Heart right ventricle (tissue), 16 donors: ENCODE data around the gene OR52B6. TPM values are rescaled to one million over a fixed set of nuclear protein-coding genes. Genes with fewer than 3 reads are reported as not detected.

Source experiments
- ATAC-seq, 8 donors: fragments of 200-7000 bp; cut with Tn5 transposase; one replicate each; pipeline ENCODE4 v1.9.1; 2020; ENCODE audit warnings: mild to moderate bottlenecking in 8 of 8, moderate library complexity in 8 of 8, moderate number of reproducible peaks in 1 of 8
- DNase-seq, 2 donors: peaks; one replicate each; pipeline ENCODE4 v3.0.0-alpha.2; 2020
- H3K27ac ChIP-seq, 10 donors: fragments of 200-600 bp; sonication (generic) in 2 of 10; one replicate each; pipeline versions ENCODE4 v1.5.0 to v1.8.0; 2020 to 2022; ENCODE audit warnings: mild to moderate bottlenecking in 3 of 10
- H3K27me3 ChIP-seq, 7 donors: fragments of 200-600 bp; one replicate each; pipeline ENCODE4 v1.8.0; 2021 to 2022; ENCODE audit warnings: mild to moderate bottlenecking in 2 of 7
- H3K36me3 ChIP-seq, 9 donors: fragments of 200-600 bp; sonication (generic) in 1 of 9; one replicate each; pipeline versions ENCODE4 v1.5.0 to v1.8.0; 2020 to 2022; ENCODE audit warnings: mild to moderate bottlenecking in 2 of 9
- H3K4me1 ChIP-seq, 9 donors: fragments of 200-600 bp; sonication (generic) in 1 of 9; one replicate each; pipeline versions ENCODE4 v1.5.0 to v1.8.0; 2020 to 2022; ENCODE audit warnings: mild to moderate bottlenecking in 4 of 9
- H3K4me3 ChIP-seq, 10 donors: fragments of 200-600 bp; sonication (generic) in 2 of 10; one replicate each; pipeline versions ENCODE4 v1.5.0 to v1.8.0; 2020 to 2022; ENCODE audit warnings: mild to moderate bottlenecking in 7 of 10, moderate library complexity in 2 of 10
- H3K9me3 ChIP-seq, 11 donors: fragments of 200-600 bp in 10 of 11; sonication (generic) in 2 of 11; one replicate each; pipeline versions ENCODE4 v1.5.0 to v1.8.0; 2013 to 2022; ENCODE audit warnings: mild to moderate bottlenecking in 2 of 11, control low read depth in 1 of 11, moderate library complexity in 1 of 11
- WGBS, 2 donors: extraction: QIAGEN DNeasy Blood & Tissue Kit; methylation state at CpG; one replicate each; pipeline ENCODE4 v1.1.7; 2013; ENCODE audit warnings: inconsistent platforms in 1 of 2; 5-methylcytosine and 5-hydroxymethylcytosine counted together
- intact Hi-C, 10 donors: fragments of 100-400 bp; cut with DNase I; formaldehyde crosslinking; loops; one replicate each; pipeline versions ENCODE4 v1.11.1 to v1.14.2; 2022
- long read RNA-seq, 3 donors: library from polyadenylated mRNA; unstranded; transcript quantifications; one replicate each; pipeline ENCODE4 v2.0.0, GENCODE V29; 2020 to 2021
- polyA plus RNA-seq, 2 donors: library from polyadenylated mRNA; stranded (reverse); fragments of 200-250 nt; gene quantifications; one replicate each; pipeline ENCODE4 v1.2.3, GENCODE V29; 2013
- total RNA-seq, 10 donors: library from RNA; stranded (reverse); fragmentation: NEBNext Ultra II Directional in 3 of 10; extraction: Animal tissue kit (Norgen Biotek cat#: 25700) in 3 of 10; gene quantifications; one replicate each; pipeline versions ENCODE4 v1.2.1 to v1.2.4, GENCODE V29; 2021 to 2023
- TF ChIP-seq, protein P1 (sequence below), 9 donors: fragments of 200-600 bp; sonication (generic) in 2 of 9; IDR thresholded peaks; one replicate each; pipeline versions ENCODE4 v1.5.0 to v1.8.0; 2021 to 2022; ENCODE audit warnings: antibody characterized with exemption in 9 of 9, mild to moderate bottlenecking in 5 of 9, moderate library complexity in 1 of 9
- donor health status: Arrhythmogenic right ventricular cardiomyopathy.
- donor health status: ischemic (EF 13 %, LVEDD 7.1; RV severe dilation, severe dysfunction).
- donor health status: healthy with polysubstance abuse.
- donor health status: DM: no; HTN: yes; CAD: no.
- donor health status: DM: no; HTN: no; CAD: no.
- donor health status: ischemic (EF 25% LVEDD 6.9; RV normal size, moderate dysfunction).
- donor health status: ischemic (EF 25% LVEDD 5.7; RV mildly dilated, moderate dysfunction).
- donor health status: healthy.
- donor health status: DM: yes; HTN: yes; CAD: no.
- donor health status: Ischemic cardiomyopathy.
- donor health status: ischemic (EF 35%, LVEDD 5.7; RV mildly dilated, moderate dysfunction).
- donor health status: nonischemic (EF 11% LVEDD 7.7; RV severe dilation, severe dysfunction).
- donor health status: DM: yes; HTN: yes; CAD: no.
- donor health status: PGD.
- donor health status: ischemic (EF 29% LVEDD 5.4; RV normal size, mild dysfunction).
- donor health status: nonischemic (EF 23%, LVEDD 6.1; RV moderate dilation, normal function).

OR52B6 gene, protein sequence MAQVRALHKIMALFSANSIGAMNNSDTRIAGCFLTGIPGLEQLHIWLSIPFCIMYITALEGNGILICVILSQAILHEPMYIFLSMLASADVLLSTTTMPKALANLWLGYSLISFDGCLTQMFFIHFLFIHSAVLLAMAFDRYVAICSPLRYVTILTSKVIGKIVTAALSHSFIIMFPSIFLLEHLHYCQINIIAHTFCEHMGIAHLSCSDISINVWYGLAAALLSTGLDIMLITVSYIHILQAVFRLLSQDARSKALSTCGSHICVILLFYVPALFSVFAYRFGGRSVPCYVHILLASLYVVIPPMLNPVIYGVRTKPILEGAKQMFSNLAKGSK
- total RNA-seq (not detected), polyA plus RNA-seq (not detected)
- long read RNA-seq, donor 1: 0 reads
- long read RNA-seq, donor 2: 0 reads
- long read RNA-seq, donor 3: 0 reads

DNA sequence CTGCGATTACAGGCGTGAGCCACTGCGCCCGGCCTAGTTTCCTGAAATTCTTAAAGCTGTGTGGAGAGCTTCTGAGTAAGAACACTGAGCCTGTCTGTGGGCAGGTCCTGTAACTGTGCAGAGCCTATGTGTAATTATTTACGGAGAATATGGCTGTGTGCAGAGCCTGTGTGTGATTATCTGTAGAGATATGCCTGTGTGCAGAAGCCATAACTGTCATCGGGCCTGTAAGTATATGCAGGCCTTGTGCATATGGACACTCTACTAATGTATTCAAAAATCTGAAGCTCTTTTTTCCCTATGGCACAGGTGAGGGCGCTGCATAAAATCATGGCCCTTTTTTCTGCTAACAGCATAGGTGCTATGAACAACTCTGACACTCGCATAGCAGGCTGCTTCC lies at the start of gene OR52B6:
Gene OR52B6, plus strand, starts transcription at position 301 of the 400 bp plus-strand sequence. Its CDS starts 0 bp downstream, at position 301.
- WGBS, 2 donors: 86 to 93% methylated on average over 8 of the region's 8 CpGs
- TF ChIP-seq, protein P1, sequence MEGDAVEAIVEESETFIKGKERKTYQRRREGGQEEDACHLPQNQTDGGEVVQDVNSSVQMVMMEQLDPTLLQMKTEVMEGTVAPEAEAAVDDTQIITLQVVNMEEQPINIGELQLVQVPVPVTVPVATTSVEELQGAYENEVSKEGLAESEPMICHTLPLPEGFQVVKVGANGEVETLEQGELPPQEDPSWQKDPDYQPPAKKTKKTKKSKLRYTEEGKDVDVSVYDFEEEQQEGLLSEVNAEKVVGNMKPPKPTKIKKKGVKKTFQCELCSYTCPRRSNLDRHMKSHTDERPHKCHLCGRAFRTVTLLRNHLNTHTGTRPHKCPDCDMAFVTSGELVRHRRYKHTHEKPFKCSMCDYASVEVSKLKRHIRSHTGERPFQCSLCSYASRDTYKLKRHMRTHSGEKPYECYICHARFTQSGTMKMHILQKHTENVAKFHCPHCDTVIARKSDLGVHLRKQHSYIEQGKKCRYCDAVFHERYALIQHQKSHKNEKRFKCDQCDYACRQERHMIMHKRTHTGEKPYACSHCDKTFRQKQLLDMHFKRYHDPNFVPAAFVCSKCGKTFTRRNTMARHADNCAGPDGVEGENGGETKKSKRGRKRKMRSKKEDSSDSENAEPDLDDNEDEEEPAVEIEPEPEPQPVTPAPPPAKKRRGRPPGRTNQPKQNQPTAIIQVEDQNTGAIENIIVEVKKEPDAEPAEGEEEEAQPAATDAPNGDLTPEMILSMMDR (IDR thresholded peaks at IDR 0.05): no peak
- intact Hi-C loops: no loop called here

DNA sequence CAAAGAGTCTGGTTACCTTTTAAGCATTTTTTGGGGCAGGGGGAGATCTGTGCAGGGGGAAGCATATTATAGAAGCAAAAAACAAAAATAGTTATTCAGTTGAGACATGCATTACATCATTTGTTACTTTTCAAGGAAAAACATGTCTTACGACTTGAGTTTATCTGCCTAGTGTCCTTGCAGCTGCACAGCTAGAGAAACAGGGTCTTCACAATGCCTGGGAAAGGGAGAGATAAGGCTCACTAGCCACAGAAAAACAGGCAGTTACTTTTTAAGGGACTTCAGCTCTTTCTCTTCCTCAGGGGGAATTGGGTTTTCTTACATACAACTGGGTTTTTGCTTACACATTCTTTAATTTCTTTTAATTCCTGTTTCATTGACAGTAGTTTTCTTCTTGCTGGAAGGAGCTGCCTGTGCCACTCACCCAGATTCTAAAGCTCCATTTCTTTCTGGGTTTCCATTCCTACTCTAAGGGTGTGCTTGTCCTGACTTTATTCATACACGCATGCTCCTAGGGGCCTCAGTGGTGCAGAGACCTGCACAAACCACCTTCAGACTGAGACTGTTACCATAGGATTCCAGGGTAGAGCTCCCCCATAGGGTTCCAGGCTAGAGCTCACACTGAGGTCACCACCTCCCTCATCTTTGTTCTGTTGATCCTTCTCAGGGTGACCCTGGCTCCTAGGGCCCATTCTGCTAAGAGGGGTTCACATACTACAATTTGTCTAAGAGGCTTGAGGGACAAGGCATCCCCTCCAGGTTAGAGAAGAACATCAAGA lies 49.4 kb upstream of the OR52B6 start:
- no peak for ATAC-seq
- Histone ChIP-seq H3K27ac (no peak overlapping the region), H3K4me1 (peaks cover 0 to 17% (median 0%) of the 10 kb centered on the region in 9 donors), H3K9me3 (peaks cover 0 to under 1% (median 0%) of the 10 kb centered on the region in 11 donors), H3K27me3 (no peaks in the 10 kb centered on the region), H3K36me3 (no peaks in the 10 kb centered on the region), H3K4me3 (no peak overlapping the region)
- TF ChIP-seq, protein P1 (IDR thresholded peaks at IDR 0.05): no peak
- DNase-seq: no peak
- WGBS, 2 donors: 66 to 69% methylated on average over 2 of the region's 2 CpGs
- intact Hi-C loops: no loop called here

More for the DNA sequence above, at the start of gene OR52B6:
- no peak within 1 kb of the TSS for H3K4me3 ChIP-seq
- H3K27me3 ChIP-seq: no peaks in the 10 kb centered on the region
- no peak within 1 kb of the TSS for H3K27ac ChIP-seq
- ATAC-seq (no peak), DNase-seq (no peak)
- no peaks in the 10 kb centered on the region for H3K4me1 ChIP-seq
- no peaks in the 10 kb centered on the region for H3K9me3 ChIP-seq
- no peaks in the 10 kb centered on the region for H3K36me3 ChIP-seq

DNA sequence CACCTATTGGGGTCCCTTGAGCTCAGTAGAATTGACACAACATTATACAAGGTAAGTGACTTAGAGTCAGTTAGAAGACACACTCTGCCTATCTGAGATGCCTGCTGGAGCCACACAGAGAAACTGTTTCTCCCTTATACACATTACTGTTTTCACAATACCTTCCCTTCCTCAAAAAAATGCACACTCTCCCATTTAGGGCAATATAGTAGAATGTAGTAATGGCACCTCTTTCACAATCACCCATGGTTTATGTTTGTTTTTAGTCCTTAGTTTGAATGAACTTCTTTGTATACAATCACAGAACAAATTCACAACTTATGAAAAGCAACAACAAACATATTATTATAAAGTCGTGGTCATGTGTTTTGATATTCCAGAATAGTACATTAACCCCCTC lies 46.6 kb upstream of the OR52B6 start:
- H3K9me3 ChIP-seq: peaks cover 0 to 11% (median 0%) of the 10 kb centered on the region in 11 donors
- H3K27me3 ChIP-seq: no peaks in the 10 kb centered on the region
- WGBS, 2 donors: 66 to 81% methylated on average over 1 of the region's 1 CpG
- ATAC-seq (no peak), DNase-seq (no peak)
- H3K4me1 ChIP-seq: peaks cover 0 to 4% (median 0%) of the 10 kb centered on the region in 9 donors
- no peak overlapping the region for H3K4me3 ChIP-seq
- no peak overlapping the region for H3K27ac ChIP-seq
- TF ChIP-seq, protein P1 (IDR thresholded peaks at IDR 0.05): no peak
- H3K36me3 ChIP-seq: no peaks in the 10 kb centered on the region
- intact Hi-C loops: no loop called here

DNA sequence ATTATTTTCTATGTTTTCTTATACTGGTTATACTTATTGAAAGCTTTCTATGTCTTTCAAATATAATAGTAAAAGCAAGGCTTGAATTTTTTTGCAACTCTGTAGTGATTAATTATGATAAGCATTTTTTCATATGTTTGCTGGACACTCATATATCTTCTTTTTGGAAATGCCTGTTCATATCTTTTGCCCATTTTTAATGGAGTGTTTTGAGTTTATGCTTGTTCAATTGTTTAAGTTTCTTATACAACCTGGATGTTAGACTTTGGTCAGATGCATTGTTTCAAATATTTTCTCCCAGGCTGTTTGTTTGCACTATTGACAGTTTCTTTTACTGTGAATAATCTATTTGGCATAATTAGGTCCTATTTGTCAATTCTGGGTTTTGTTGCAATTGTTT lies 44.2 kb upstream of the OR52B6 start:
- Histone ChIP-seq H3K4me3 (no peak overlapping the region), H3K4me1 (no peaks in the 10 kb centered on the region), H3K9me3 (peaks cover 0 to 11% (median 0%) of the 10 kb centered on the region in 11 donors), H3K27ac (no peak overlapping the region), H3K36me3 (no peaks in the 10 kb centered on the region), H3K27me3 (no peaks in the 10 kb centered on the region)
- ATAC-seq (no peak), DNase-seq (no peak)
- TF ChIP-seq, protein P1 (IDR thresholded peaks at IDR 0.05): no peak
- intact Hi-C loops: no loop called here
